Measurements from ENCODE around the gene HSD11B2. TPM values are rescaled to one million over a fixed set of nuclear protein-coding genes. Genes with fewer than 3 reads are reported as not detected.
A peak's percentile ranks its signal among the peaks of the same experiment; 100 is the strongest.

HSD11B2 gene

GRCh38 chr16:67483150-67483549 lies 52.2 kb downstream of the HSD11B2 start, which contains the start of gene AGRP:
TSS of gene AGRP (minus strand) at chr16:67483547. CDS start at chr16:67483398, 149 bp downstream.
- H2AFZ ChIP-seq (ENCODE audit: low read depth, low read length), result no peak within 1 kb of the TSS
- DNase-seq, result no peak
- peaks cover 14 to 15% of the 10 kb centered on the region in 2 experiments for H3K36me3 ChIP-seq (ENCODE audit: control insufficient read depth in 1 of 2, insufficient read depth in 2 of 2, low read depth in 1 of 2, low read length in 2 of 2)
- H3K9ac ChIP-seq (ENCODE audit: low read length), result peak within 1 kb of the TSS; percentile 100
- peaks cover 21% of the 10 kb centered on the region for H3K79me1 ChIP-seq (replicated peaks; ENCODE audit: low read length, poor library complexity, severe bottlenecking)
- no peak within 1 kb of the TSS for H3K27ac ChIP-seq (ENCODE audit: low read length, poor library complexity, severe bottlenecking)
- peak within 1 kb of the TSS; percentile 98 for H4K8ac ChIP-seq (ENCODE audit: low read length)
- H3K23ac ChIP-seq (ENCODE audit: low read length in 2 of 2), result no peak within 1 kb of the TSS
- no peak within 1 kb of the TSS for H2BK5ac ChIP-seq (ENCODE audit: low read depth, low read length, poor library complexity, severe bottlenecking)
- H2AK5ac ChIP-seq (ENCODE audit: low read length, severe bottlenecking), result no peak within 1 kb of the TSS
- H3K14ac ChIP-seq (ENCODE audit: low read length in 2 of 2), result no peak within 1 kb of the TSS
- WGBS, result 96% methylated on average over 6 of the region's 6 CpGs
- peak within 1 kb of the TSS; percentile 52 for H4K91ac ChIP-seq (ENCODE audit: low read length)
- H3K9me3 ChIP-seq (ENCODE audit: control insufficient read depth, low read length), result no peaks in the 10 kb centered on the region
- H3K27me3 ChIP-seq (ENCODE audit: control insufficient read depth in 1 of 2, insufficient read depth in 1 of 2, low read length in 2 of 2), result no peaks in the 10 kb centered on the region
- H3K4me3 ChIP-seq (ENCODE audit: insufficient read depth in 1 of 2, low read depth in 1 of 2, low read length in 2 of 2), result peak within 1 kb of the TSS in 1 of 2 experiments; percentile 99
- H2BK12ac ChIP-seq (ENCODE audit: low read length in 2 of 2), result peak within 1 kb of the TSS in 1 of 2 experiments; percentile 27
- no peak within 1 kb of the TSS for H2BK15ac ChIP-seq (ENCODE audit: low read depth, poor library complexity, severe bottlenecking)
- no peak within 1 kb of the TSS for H2BK120ac ChIP-seq (ENCODE audit: low read depth, low read length)
- no peak within 1 kb of the TSS for H3K4me2 ChIP-seq (ENCODE audit: low read length, poor library complexity, severe bottlenecking)
- no peak within 1 kb of the TSS for H3K18ac ChIP-seq (ENCODE audit: low read depth in 1 of 2, low read length in 2 of 2)
- peaks cover 25% of the 10 kb centered on the region for H3K4me1 ChIP-seq (ENCODE audit: control insufficient read depth, insufficient read depth, low read depth, low read length)
- H3K4ac ChIP-seq (ENCODE audit: low read depth in 1 of 2, low read length in 2 of 2), result peak within 1 kb of the TSS in 1 of 2 experiments; percentile 5

DNA sequence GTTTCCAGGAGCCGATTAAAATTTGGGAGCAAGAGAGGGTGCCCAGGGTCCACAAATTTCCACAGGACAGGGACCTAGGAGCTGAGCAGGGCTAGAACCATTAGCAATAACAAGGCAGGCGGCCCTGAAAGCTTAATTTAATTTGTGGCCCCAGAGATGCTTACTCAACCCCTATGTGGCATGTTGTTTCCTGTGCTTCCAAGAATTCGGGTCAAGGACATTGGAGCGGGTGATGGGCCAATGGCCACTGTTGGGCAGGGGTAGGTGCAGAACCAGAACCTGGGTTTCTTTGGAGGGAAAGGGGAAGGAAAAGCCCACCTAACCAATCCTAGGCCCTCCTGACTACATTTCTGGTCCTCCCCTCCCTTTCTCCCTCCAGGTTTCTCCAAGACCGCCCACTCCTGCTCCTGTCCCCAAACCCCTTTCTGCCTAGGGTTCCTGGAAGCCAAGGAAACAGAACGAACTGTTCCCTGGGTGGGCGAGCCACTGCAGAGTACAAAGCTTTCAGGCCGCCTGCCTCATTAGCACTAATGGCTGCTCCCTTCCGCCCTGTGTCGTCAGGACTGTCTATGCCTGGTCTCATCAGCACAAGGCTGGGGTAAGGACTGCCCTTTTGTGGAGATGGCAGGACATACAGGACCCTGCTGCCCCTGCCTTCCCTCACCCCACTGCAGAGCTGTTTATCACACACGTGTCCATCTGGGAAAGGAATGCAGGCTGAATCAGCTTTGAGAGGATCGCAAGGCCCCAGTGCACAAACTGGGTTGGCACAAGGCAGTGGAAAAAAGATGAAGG lies 53.0 kb downstream of the HSD11B2 start:
- peak overlapping the region; percentile 1 for H4K91ac ChIP-seq (ENCODE audit: low read length)
- H3K4me3 ChIP-seq (ENCODE audit: insufficient read depth in 1 of 2, low read depth in 1 of 2, low read length in 2 of 2), result no peak overlapping the region
- H3K4me1 ChIP-seq (ENCODE audit: control insufficient read depth, insufficient read depth, low read depth, low read length), result peaks cover 25% of the 10 kb centered on the region
- H2BK120ac ChIP-seq (ENCODE audit: low read depth, low read length), result no peak overlapping the region
- no peak overlapping the region for H2AFZ ChIP-seq (ENCODE audit: low read depth, low read length)
- no peak overlapping the region for H3K18ac ChIP-seq (ENCODE audit: low read depth in 1 of 2, low read length in 2 of 2)
- peak overlapping the region; percentile 53 for H4K8ac ChIP-seq (ENCODE audit: low read length)
- DNase-seq, result no peak
- H3K36me3 ChIP-seq (ENCODE audit: control insufficient read depth in 1 of 2, insufficient read depth in 2 of 2, low read depth in 1 of 2, low read length in 2 of 2), result peaks cover 11 to 14% of the 10 kb centered on the region in 2 experiments
- no peaks in the 10 kb centered on the region for H3K9me3 ChIP-seq (ENCODE audit: control insufficient read depth, low read length)
- no peak overlapping the region for H3K23ac ChIP-seq (ENCODE audit: low read length in 2 of 2)
- H3K79me1 ChIP-seq (replicated peaks; ENCODE audit: low read length, poor library complexity, severe bottlenecking), result peaks cover 21% of the 10 kb centered on the region
- no peak overlapping the region for H3K27ac ChIP-seq (ENCODE audit: low read length, poor library complexity, severe bottlenecking)
- WGBS, result 86% methylated on average over 12 of the region's 12 CpGs
- no peak overlapping the region for H2BK15ac ChIP-seq (ENCODE audit: low read depth, poor library complexity, severe bottlenecking)
- no peak overlapping the region for H3K4ac ChIP-seq (ENCODE audit: low read depth in 1 of 2, low read length in 2 of 2)
- H2BK12ac ChIP-seq (ENCODE audit: low read length in 2 of 2), result peak overlapping the region in 1 of 2 experiments; percentile 2
- no peak overlapping the region for H3K14ac ChIP-seq (ENCODE audit: low read length in 2 of 2)
- H2AK5ac ChIP-seq (ENCODE audit: low read length, severe bottlenecking), result no peak overlapping the region
- no peak overlapping the region for H3K9ac ChIP-seq (ENCODE audit: low read length)
- H3K27me3 ChIP-seq (ENCODE audit: control insufficient read depth in 1 of 2, insufficient read depth in 1 of 2, low read length in 2 of 2), result no peaks in the 10 kb centered on the region
- no peak overlapping the region for H3K4me2 ChIP-seq (ENCODE audit: low read length, poor library complexity, severe bottlenecking)
- no peak overlapping the region for H2BK5ac ChIP-seq (ENCODE audit: low read depth, low read length, poor library complexity, severe bottlenecking)

DNA sequence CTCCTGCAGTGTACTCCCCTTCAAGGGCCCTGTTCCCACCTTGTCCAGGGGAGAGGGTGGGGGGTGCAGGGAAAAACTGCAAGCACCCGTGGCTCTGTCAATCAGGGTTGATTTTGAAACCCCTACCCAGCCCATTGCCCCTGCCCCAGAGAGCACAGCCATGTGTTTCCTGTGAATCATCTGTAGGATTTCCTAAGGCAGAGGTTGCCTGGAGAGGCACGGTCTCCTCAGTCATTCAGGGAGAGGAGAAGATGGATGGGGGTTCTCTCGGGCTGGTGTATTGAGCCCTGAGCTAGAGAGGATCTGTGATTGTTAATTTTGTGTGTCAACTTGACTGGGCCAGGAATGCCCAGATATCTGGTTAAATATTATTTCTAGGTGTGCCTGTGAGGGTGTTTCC lies 55.9 kb downstream of the HSD11B2 start:
- H4K91ac ChIP-seq (ENCODE audit: low read length), result no peak overlapping the region
- DNase-seq, result peak; percentile 29
- no peak overlapping the region for H2BK15ac ChIP-seq (ENCODE audit: low read depth, poor library complexity, severe bottlenecking)
- no peak overlapping the region for H2AK5ac ChIP-seq (ENCODE audit: low read length, severe bottlenecking)
- no peaks in the 10 kb centered on the region for H3K27me3 ChIP-seq (ENCODE audit: control insufficient read depth in 1 of 2, insufficient read depth in 1 of 2, low read length in 2 of 2)
- H2AFZ ChIP-seq (ENCODE audit: low read depth, low read length), result no peak overlapping the region
- H3K4me3 ChIP-seq (ENCODE audit: insufficient read depth in 1 of 2, low read depth in 1 of 2, low read length in 2 of 2), result no peak overlapping the region
- H2BK5ac ChIP-seq (ENCODE audit: low read depth, low read length, poor library complexity, severe bottlenecking), result no peak overlapping the region
- 27% methylated on average over 2 of the region's 3 CpGs for WGBS
- peaks cover 17% of the 10 kb centered on the region for H3K4me1 ChIP-seq (ENCODE audit: control insufficient read depth, insufficient read depth, low read depth, low read length)
- no peak overlapping the region for H2BK120ac ChIP-seq (ENCODE audit: low read depth, low read length)
- H3K4me2 ChIP-seq (ENCODE audit: low read length, poor library complexity, severe bottlenecking), result no peak overlapping the region
- H4K8ac ChIP-seq (ENCODE audit: low read length), result peak overlapping the region; percentile 41
- H3K9me3 ChIP-seq (ENCODE audit: control insufficient read depth, low read length), result no peaks in the 10 kb centered on the region
- H3K27ac ChIP-seq (ENCODE audit: low read length, poor library complexity, severe bottlenecking), result no peak overlapping the region
- peaks cover 16% of the 10 kb centered on the region for H3K79me1 ChIP-seq (replicated peaks; ENCODE audit: low read length, poor library complexity, severe bottlenecking)
- no peak overlapping the region for H3K23ac ChIP-seq (ENCODE audit: low read length in 2 of 2)
- H2BK12ac ChIP-seq (ENCODE audit: low read length in 2 of 2), result no peak overlapping the region
- no peak overlapping the region for H3K18ac ChIP-seq (ENCODE audit: low read depth in 1 of 2, low read length in 2 of 2)
- H3K14ac ChIP-seq (ENCODE audit: low read length in 2 of 2), result no peak overlapping the region
- peak overlapping the region; percentile 27 for H3K9ac ChIP-seq (ENCODE audit: low read length)
- H3K4ac ChIP-seq (ENCODE audit: low read depth in 1 of 2, low read length in 2 of 2), result no peak overlapping the region
- H3K36me3 ChIP-seq (ENCODE audit: control insufficient read depth in 1 of 2, insufficient read depth in 2 of 2, low read depth in 1 of 2, low read length in 2 of 2), result peaks cover 10 to 14% of the 10 kb centered on the region in 2 experiments

Small RNA genes lying within 50 kb of the gene (small RNA-seq; reads per million reads assigned to genes)
- gene RNU1-123P (ENCODE audit: low read depth), result not detected

Measured in mesenchymal stem cell (in vitro differentiated cells and primary cell).